ENCODE results near the gene ZBTB49.

The ZBTB49 gene

DNA sequence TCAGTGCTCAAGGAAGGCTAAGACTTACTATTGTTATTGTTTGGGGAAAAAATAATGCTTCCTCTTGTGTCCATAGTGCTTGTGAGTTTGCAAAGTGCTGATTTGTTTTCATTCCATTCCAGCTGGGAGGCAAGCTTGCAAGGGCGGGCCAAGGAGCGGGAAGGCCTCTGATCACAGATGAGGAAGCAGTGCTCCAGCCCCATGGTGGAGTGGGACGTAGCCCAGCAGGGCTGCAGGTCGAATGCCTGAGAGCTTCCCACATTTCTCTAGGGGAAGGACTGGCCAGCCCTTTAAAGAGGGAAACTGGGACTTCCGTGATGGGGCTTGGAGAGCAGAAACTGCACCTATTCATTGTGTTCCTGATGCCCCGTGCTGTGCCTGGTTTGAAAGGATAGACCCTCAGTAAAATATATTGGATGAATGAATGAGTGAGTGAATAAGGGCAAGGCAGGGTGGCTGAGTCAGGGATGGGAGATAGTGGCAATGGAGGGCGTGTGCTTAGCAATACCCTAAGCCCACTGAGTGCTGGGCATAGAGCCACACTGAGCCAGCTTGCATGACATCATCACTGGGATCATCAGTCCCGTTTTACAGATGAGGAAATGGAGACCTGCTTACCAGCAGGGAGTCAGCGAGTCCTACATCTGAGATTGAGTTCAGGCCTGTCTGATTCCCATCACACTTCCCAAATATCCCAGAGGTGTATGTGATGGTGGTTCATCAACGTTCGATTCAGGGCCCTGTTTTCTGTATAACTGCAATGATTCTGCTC is 78.9 kb downstream of the ZBTB49 start:
- Histone ChIP-seq H3K4me3 (ENCODE audit: low read length) (no peak overlapping the region), H3K9ac (ENCODE audit: low read length) (no peak overlapping the region), H3K4me1 (ENCODE audit: control insufficient read depth, low read depth, low read length) (no peaks in the 10 kb centered on the region), H3K9me3 (ENCODE audit: control insufficient read depth, low read depth, low read length) (no peaks in the 10 kb centered on the region), H3K36me3 (ENCODE audit: control insufficient read depth, low read depth, low read length) (no peaks in the 10 kb centered on the region), H3K27ac (ENCODE audit: low read length) (no peak overlapping the region), H3K27me3 (ENCODE audit: control insufficient read depth, insufficient read depth, low read length) (no peaks in the 10 kb centered on the region)
